Suprapubic skin (tissue), 4 donors: ENCODE data around the gene CHAD.

Experiments used
- CTCF ChIP-seq, 2 donors: fragments of 200-600 bp in 1 of 2; fragments of 450-650 bp in 1 of 2; sonication (generic) in 1 of 2; IDR thresholded peaks; one replicate each; pipeline ENCODE4 v1.5.1; 2016 to 2019; ENCODE audit warnings: antibody characterized with exemption in 2 of 2, mild to moderate bottlenecking in 1 of 2, moderate library complexity in 1 of 2
- POLR2A ChIP-seq, 2 donors: fragments of 450-650 bp; IDR thresholded peaks; one replicate each; pipeline ENCODE4 v1.6.1; 2017; ENCODE audit warnings: antibody characterized with exemption in 2 of 2, mild to moderate bottlenecking in 2 of 2, moderate library complexity in 2 of 2
- POLR2AphosphoS5 ChIP-seq, 3 donors: sonication (generic); formaldehyde crosslinking; IDR thresholded peaks; one replicate each; pipeline ENCODE4 v1.6.1; 2017; ENCODE audit warnings: antibody characterized with exemption in 3 of 3

- TF ChIP-seq CTCF (IDR thresholded peaks at IDR 0.05), result no peak
- no peak for TF ChIP-seq POLR2AphosphoS5 (IDR thresholded peaks at IDR 0.05)
- TF ChIP-seq POLR2A (IDR thresholded peaks at IDR 0.05), result no peak
Observed at GRCh38 chr17:50472286-50472685, 3.6 kb upstream of the CHAD start.
